H1 (cell line): ENCODE results near the gene NRXN3. TPM values are rescaled to one million over a fixed set of nuclear protein-coding genes. Genes with fewer than 3 reads are reported as not detected.

Experiments used
- BRCA1 ChIP-seq: IDR thresholded peaks from 2 replicates; pipeline ENCODE4 v1.6.1; 2012; ENCODE audit warnings: low read depth, low read length, improper control_type of control experiment
- CHD7 ChIP-seq: fragments of 300-600 bp; sonication (generic); IDR thresholded peaks from 2 replicates; pipeline ENCODE4 v1.7.1; 2012; ENCODE audit warnings: low read length, moderate library complexity, mild to moderate bottlenecking, inconsistent platforms; ENCODE audit not compliant: insufficient replicate concordance
- KDM1A ChIP-seq: fragments of 200-600, 300-600 bp; sonication (generic); IDR thresholded peaks from 2 replicates; pipeline ENCODE4 v1.7.1; 2016; ENCODE audit warnings: mild to moderate bottlenecking, low read length, borderline replicate concordance
- SP1 ChIP-seq: IDR thresholded peaks from 2 replicates; pipeline ENCODE4 v1.6.1; 2011; ENCODE audit warnings: low read depth, low read length
- TAF7 ChIP-seq: optimal IDR thresholded peaks from 2 replicates; pipeline ENCODE3; 2011; ENCODE audit warnings: low read depth, mild to moderate bottlenecking, inconsistent platforms, low read length, moderate library complexity, borderline replicate concordance
- polyA plus RNA-seq, 7 experiments: library from polyadenylated mRNA; depleted of rRNA in 3 of 7; stranded (reverse) in 5 of 7; unstranded in 2 of 7; fragments of >200 nt in 5 of 7; fragments of 200-250 nt in 2 of 7; gene quantifications; 1 replicate in 5 of 7; 2 replicates in 1 of 7; 4 replicates in 1 of 7; pipeline versions ENCODE4 v1.2.1 to v1.2.3, GENCODE V29; 2011 to 2013; ENCODE audit warnings: missing spikeins in 2 of 7, mixed read lengths in 2 of 7
- total RNA-seq: library from RNA; stranded (reverse); fragmentation: NEBNext Ultra II Directional; extraction: Animal tissue kit (Norgen Biotek cat#: 25700); gene quantifications from 2 replicates; pipeline ENCODE4 v1.2.1, GENCODE V29; 2021

The NRXN3 gene
- total and polyA plus RNA-seq, 2 of the 8 experiments (the other 6 are each of a cell fraction or from before 2014, with no cell fraction given) = 2.6 to 4.1 TPM

- TF ChIP-seq CHD7 = no peak
- TF ChIP-seq BRCA1 = no peak
- TF ChIP-seq SP1 = no peak
- TF ChIP-seq TAF7 = no peak
- TF ChIP-seq KDM1A = no peak
- TF ChIP-seq, all 59 proteins: peak for 0
These were observed 1708.6 kb downstream of the NRXN3 start (continued) for GRCh38 chr14:79878785-79879184.
